GM19238 (cell line): ENCODE results near the gene SLCO4A1.

ENCODE experiments used
- DNase-seq: peaks from one replicate; pipeline ENCODE4 v3.0.0; 2011; ENCODE audit warnings: low spot score; ENCODE audit not compliant: insufficient read length

Gene SLCO4A1

DNA sequence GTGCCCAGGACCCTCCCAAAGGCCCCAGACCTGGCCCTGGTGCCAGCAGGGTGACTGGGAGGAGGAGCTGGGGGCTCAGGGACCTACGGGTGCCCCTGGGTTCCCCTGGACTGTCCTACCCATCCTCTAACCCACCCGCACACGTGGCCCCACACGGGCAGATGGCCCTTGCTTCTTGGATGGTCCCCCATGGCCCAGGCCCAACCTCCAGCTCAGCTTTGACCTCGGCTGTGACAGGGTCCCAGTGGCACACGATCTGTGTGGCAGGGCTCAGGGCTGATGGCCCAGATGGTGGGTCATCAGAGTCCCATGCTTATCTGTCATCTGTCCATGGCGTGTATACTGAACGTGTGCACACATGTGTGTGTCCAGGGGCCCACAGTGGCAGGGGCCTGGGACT lies 70.3 kb downstream of the SLCO4A1 start:
- DNase-seq: no peak

DNA sequence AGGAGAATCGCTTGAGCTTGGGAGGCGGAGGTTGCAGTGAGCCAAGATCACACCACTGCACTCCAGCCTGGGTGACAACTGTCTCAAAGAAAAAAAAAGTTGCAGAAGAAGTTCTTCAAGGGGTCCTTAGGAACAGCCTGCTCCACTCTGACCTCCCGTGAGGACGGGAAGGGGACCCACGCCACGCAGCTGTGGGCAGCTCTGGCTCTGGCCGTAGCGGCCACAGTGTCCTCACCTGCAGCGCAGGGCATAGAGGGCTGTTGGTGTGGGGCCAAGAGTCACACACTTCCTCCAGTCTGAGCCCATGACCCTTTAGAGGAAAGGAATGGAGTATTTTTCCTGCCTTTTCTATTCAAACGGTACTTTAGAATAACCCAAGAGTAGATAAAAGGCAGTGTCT lies 71.7 kb downstream of the SLCO4A1 start:
- no peak for DNase-seq

DNA sequence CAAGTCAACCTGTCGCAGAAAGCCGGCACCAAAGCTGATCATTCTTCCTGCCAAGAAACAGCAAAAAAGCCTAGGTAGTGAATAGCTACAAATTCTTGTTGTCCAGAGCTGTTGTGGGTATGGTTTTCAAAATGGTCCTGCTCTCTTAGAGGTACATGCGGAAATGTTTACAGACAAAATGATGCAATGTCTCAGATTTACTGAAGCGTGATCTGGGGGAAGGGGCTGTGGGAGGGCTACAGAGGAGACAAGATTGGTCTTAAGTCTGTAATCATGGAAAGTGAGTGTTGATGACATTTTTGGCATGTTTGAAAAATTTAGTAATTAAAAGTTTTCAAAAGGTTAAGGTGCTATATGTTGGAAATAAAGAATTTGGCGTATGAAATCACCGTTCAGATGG lies 72.5 kb downstream of the SLCO4A1 start:
- DNase-seq: no peak

DNA sequence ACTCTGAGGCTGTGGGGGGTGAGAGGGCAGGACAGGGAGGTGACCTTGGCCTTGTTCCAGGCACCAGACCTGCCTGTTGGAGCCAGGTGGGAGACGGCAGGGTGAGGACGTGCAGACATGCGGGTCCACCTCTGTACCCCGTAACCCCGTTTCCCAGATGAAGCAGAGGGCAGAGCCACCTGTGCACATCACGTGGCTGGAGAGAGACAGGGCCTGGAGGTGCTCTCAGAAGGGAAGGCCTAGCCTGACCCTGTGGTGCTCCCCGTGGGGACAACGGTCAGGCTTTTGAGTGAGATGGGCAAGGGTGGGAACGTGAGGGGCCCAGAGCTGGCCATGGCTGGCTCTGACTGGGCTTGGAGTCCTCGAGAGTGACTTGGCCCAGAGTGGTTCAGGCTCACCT lies 72.9 kb downstream of the SLCO4A1 start:
- DNase-seq: no peak

DNA sequence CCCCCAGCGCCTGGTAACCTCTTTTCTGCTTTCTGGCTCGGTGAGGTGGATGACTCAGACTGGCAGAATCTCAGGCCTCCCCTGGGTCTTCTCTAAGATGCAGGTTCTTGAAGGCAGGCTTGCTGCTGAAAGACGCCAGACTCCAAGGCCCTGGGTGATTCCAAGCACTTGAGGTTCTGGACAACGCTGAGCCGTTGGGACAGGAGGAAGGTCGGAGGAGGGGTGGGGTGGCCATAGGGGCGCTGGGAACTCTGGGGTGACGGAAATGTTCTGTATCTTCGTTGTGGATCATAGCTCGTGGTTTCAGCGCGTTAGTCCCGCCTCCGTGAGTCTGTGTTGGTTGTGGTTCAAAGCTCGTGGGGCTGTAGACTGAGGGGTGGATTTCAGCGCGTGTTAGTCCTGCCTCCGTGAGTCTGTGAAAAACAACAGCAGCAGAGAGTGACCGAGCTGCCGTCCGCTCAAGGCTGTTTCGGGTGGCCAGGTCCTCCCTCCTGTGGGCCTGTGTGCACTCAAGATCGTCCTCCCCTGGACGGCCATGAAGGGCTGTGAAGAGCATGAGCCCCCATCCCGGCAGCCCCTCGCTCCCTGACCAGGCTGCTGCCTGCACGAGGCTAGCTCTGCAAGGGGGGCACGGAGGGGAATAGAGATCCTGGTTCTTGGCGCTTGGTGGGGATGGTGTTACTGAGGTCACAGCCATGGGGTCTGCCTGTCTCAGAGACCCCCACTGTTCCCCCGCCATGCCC lies 74.1 kb downstream of the SLCO4A1 start:
- no peak for DNase-seq

DNA sequence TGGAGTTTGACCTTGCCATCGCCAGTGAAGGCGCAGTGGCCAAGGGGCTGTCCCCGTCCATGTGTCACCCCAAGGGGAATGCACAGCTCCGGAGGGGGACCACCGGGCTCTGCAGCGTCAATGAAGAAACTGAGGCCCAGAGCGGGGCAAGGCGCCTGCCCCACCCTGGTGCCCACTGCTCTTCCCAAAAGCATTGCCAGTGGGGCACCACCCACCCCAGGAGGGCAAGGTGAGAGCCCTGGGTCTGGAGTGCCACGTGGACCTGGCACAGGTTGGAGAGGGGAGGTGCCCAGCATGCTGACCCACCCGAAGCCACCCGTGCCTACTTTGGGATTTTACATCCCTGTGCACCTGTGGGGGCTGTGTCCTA lies 74.6 kb downstream of the SLCO4A1 start:
- DNase-seq: no peak

DNA sequence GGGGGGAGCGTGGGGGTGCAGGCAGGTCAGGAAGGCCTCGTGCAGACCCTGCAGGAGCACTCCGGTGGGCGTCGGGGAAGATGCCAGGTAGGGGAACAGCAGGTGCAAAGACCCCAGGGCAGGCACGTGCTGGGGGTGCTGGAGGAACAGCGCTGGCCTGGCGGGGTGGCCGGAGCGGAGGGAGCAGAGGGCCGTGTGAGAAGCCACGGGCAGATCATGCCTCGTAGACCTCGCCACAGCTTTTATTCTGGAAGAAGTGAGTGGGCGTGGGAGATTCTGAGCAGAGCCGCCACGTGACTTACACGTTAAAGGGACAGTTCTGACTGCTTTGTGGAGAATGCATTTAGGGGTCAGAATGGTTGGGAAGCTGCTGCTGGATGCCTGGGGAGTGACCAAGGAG lies 75.6 kb downstream of the SLCO4A1 start:
- DNase-seq: no peak

DNA sequence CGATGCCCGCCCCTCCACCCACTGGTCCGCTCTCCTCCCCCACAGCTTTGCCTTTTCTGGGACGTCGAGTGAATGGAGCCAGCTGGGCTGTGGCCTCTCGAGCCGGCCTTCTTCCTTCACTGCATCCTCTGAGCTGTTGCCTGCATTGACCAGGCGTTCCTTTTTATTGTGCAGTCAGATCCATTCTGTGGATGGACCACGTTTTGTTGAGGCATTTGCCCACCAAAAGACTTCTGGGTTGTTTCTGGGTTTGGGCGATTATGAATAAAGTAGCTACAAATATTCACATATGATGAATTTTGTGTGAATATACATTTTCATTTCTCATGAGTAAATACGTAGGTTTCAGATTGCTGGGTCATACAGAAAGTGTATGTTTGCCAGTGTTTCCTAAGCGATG lies 76.2 kb downstream of the SLCO4A1 start:
- no peak for DNase-seq

DNA sequence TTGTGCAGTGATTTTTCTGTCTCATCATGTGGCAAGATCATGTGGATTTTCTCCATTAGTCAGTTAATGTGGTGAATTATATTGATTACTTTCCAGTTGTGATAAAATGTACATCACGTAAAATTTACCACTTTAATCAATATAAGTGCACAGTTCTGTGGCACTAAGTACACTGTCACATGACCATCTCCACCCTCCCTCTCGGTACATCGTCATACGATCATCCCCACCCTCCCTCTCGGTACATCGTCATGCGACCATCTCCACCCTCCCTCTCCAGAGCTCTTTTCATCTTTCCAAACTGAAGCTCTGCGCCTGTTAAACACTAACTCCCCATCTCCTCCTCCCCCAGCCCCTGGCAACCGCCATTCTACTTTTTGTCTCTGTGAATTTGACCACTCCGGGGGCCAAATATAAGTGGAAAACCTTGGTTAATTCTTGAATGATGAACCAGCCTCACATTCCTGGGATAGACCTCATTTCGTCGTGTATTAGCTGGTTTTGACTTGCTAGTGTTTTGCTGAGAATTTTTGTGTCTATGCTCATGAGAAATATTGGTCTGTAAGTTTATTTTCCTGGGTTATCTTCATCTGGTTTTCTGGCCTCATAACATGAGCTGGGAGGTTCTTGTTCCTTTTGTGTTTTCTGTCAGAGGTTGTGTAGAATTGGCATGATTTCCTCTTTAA lies 77.1 kb downstream of the SLCO4A1 start:
- no peak for DNase-seq
